ENCODE data around the gene SORCS1.

SORCS1 gene

DNA sequence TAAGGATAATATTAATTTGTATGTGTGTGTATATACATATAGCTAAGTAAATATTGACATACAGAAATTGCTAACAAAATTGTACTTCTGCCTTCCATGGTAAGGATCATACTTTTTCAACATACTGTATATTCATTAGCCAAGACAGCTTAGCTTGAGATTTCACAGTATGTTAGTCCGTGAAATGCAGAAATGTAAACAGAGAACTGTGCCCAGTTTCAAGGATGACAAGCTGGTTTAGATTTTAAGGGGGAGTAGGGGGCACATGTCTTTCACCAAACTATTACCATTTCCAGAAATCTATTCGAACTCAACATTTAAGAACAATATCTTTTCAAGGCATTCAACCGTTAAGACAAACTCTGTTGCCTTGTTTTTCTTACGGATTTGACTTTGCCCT is 182.2 kb downstream of the SORCS1 start:
- DNase-seq, result no peak

DNA sequence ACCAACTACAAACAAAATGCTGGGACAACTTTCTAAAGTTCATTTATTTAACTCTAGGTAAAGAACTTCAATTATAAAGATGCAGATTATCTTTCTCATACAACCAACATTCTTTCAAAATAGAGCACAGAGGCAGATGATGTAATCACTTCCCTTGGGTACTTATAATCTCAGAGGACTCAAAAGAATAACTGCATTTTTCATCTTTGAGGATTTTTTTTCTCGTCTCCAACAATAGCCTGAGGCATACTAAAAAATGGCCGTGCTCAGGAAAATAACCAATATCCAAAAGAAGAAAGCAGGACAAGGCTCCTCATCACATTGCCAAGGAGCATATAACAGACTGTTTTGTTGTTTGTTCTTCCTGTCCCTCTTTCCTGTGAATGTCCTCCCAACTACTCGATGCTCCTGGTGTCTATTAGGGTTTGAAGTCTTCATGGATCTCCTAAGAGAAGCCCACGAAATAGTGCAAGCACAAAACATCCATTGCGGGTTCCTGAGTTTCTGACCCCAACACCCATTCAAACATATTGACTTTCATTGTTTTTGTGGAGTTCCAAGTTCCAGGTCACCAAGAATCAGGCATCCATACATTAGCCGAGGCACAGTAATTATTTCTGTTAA is 182.9 kb downstream of the SORCS1 start:
- no peak for DNase-seq

DNA sequence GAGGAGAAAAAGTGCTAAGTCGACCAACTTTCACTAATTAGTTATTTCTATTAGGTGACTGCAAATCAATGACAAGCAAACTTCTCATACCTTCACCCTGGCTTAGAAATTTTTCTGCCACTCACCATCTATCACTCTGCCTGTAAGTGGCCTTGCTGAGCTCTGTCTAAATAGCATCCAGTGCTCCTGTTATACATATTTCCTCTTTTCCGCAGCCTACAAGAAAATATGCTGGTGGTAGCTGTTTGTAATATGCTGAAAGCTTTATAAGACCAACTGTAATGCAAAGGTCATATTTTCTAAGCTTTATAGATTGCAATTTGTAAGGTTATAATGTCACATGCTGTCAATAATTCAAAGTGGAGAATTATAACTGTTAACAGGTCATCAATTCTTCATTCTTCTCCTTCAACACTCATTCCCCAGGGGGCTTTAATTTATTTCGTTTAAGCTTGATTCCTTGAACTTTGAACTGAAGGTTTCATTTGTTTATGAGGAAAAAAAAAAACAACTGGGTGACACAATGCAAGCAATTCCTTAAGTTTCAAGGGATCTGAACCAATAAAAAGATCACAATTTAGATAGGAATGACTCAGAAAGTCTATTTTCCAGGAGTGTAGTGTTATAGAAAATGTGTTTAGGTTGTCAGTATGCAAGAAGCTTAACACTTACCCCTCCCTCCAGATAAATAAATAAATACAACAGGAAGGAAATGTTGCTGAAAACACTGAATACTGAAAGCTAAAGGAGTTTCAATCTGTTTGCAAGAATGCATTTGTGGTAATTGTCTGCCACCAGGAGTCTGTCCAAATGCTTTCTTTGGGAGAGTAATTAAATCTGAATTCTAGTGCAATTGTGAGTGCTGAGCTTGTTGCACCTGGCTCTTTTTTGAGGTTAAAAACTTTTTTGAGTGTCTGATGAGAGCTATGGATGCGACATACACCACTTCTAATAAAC is 183.7 kb downstream of the SORCS1 start:
- no peak for DNase-seq

DNA sequence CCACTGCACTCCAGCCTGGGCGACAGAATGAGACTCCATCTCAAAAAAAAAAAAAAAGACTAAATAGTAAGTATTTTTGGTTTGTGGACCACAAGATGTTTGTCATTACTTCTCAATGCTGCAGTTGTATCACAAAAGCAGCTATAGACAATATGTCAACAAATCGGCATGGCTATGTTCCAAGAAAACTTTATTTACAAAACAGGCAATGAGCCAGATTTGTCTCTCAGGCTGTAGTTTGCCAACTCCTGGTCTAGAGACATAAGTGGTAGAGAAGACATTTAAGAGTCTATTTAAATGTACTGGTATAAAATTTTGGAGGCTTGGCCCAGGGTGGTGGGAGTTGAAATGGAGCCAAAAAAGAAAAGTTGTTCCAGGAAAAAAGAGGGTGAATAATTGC is 185.8 kb downstream of the SORCS1 start:
- no peak for DNase-seq

DNA sequence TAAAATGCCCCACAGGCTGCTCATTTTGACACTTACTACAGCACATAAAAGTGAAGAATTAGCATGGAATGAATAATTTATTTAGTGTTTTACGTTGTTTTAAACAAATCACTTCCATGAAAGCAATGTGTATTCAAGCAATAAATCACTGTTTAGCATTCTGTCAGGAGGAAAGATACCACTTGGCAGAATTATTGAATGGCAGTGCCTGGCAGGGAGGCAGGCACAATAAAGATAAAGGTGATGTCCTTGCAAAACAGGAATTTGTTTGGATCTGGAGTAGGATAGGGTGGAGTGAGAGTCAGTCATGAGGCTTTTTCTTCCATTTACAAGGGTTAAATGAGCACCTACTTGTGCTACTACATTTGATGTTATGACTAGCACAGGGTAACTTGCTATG is 190.8 kb downstream of the SORCS1 start:
- DNase-seq, result no peak

DNA sequence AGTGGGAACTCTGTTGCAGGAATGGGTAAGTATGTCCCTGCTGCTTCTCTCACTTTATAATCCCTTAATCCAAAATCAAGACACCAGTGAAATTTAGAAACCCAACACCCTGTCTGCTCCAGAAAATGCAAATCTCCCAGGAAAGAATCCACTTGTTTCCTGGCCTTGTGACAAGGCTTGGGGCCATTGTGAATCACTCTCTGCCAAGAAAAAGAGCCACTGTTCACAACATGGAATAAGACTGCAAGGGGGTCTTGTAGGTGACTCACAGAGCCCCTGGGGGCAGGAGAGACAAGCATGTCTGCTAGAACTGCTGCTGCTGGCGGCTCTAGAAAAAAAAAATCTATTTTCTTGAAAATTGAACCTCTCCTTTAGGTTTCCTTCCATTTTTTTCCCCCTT is 191.2 kb downstream of the SORCS1 start:
- DNase-seq, result no peak

DNA sequence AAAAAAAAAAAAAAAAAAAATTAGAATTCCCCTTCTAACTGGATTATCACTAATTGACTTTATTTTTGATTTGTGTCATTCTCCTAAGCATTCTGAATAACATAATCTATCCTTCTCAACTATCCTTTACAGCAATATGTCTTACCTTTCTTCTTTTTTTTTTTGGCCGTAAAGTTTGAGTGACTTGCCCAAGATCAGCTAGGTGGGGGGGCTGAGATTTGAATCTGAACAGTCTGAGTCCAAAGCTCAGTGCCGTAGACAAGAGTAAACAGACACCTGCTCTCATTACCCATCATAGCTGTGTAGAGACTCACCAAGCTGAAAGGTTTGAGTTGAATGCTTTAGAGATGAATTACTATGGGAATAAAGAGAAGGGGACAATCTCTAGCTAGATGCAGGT is 192.1 kb downstream of the SORCS1 start:
- no peak for DNase-seq

DNA sequence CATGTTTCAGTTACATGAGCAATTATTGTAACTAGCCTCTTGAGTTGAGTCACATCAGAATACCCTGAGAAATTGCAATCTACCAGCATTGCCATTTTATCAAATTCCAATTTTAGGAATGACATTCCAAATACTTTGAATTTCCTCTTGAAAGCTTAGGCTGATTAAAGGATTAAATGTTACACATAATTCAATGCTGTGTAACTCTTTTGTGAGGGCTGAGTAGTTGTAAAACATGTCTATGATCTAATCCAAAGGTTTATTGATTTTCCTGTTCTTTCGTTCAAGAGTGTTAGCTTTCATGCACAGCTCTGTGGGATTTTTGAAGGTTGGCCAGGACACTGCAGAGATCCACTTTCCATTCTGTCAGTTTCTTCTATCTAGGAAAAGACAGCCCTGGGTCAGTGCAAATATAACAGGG is 193.1 kb downstream of the SORCS1 start:
- no peak for DNase-seq

DNA sequence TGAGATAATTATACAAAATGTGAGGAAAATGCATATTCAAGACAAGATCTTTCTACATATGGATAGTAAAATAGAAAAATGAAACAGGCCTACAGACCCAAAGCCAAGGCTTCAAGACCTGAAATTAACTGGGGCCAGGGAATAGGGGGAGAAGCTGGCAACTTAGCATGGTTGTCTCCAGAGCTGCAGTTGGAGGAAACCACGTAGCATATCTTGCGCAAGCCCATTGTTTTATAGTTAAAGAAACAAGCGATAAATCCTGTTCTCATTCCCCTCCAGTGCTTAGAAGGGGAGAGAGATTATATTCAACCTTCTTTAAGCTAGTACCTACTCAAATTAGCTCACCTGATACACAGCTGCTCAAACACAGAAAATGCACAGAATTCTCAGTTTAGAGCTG is 197.1 kb downstream of the SORCS1 start:
- no peak for DNase-seq

DNA sequence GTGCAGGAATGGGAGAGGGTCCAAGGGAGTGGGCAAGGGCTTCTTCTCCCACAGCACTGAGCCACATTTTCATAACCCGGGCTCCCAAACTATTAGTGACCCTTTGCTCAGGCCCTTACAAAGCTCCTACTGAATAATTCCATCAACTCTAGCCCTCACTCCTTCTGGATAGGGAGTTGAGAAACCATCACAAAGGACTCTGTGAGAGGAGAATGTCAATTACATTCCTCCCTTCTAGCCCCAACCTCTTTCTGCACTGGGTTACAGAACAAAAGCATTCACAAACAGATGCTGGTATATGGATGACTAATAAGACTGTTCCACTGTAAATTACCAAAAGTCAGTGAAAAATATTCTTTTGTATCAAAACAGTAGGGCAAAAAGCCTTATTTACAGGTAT is 203.7 kb downstream of the SORCS1 start:
- no peak for DNase-seq

DNA sequence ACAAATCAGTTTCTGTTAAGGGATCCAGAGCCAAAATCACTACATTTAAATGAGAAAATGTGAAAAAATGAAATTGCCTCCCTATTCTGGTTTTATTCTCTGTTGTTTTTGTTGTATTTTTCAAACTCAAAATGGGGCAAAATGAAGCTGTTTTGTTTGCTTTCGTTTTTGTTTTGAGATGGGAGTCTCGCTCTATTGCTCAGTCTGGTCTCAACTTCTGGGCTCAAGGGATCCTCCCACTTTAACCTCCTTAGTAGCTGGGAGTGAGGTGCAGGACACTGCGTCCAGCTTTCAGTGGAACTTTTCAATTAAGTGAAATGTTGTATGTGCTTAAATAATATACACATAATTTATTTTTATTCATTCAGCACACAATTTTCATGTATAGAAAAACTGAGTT is 205.0 kb downstream of the SORCS1 start:
- no peak for DNase-seq

DNA sequence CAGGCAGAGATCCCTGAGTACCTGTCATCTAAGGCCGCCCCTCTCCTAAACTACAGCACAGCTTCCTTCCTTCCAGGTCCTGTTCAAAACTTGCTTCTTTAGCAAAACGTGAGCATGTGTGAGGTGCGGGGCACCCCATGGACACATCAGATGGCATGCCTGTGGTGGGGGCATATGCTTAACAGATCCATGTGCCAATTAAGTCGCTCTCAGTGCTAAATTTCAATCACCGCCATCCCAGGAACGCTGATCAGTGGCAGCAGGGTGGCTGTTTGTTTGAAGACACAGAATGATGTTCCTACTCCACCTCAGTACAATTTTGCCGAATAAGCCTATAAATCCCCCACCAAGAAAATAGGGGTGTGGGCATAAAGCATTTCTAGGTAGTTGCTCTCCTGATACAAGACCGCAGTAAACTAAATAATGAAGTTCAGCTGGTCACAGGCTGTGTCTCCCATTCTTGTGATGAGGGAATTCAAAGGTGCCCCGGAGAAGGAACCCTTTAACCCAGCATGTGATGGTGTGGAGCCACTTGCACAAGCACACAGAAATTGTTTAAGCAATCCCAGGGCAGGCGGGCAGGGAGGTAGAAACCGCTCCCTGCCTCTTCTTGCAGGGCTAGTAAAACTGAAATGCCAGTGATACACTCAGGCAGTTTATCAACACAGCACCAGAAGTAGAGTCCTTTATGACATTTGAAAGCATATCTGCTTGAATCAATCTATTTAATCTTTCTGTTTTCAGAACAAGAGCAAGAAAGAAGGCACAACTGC is 205.7 kb downstream of the SORCS1 start:
- no peak for DNase-seq

DNA sequence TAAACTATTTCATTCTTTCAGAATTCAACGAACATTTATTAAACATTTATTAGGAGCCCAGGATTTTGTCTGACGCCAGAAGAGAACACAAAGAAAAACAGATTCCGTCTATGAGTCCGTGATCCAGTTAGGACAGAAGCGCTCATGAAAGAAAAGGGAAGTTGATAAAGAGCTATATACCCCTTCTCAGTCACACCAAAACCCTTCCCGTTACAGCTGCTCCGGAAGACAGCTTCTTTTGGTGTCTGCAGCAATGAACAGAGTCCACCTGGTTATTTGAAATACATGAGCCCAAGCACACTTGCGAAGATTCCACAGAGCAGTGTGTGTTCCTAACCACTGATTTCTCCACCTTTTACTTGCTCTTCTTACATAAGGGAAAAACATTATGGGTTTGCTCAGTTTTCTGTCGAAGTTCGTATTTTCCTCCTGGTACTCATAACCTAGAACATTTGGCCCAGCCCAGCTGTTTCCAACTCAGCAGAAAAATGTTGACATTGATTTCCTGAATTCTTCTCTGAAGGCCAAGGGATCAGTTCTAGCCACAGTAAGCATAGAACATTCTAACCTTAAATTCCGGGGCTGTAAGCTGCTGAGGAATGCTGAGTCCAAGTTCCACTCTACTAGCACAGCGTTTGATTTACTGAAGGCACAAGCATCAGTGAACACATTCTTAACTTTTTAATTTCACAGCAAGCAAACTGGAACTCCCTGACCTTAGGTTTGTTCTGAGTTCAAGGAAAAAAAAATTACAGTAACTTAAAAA is 206.5 kb downstream of the SORCS1 start:
- DNase-seq, result no peak

DNA sequence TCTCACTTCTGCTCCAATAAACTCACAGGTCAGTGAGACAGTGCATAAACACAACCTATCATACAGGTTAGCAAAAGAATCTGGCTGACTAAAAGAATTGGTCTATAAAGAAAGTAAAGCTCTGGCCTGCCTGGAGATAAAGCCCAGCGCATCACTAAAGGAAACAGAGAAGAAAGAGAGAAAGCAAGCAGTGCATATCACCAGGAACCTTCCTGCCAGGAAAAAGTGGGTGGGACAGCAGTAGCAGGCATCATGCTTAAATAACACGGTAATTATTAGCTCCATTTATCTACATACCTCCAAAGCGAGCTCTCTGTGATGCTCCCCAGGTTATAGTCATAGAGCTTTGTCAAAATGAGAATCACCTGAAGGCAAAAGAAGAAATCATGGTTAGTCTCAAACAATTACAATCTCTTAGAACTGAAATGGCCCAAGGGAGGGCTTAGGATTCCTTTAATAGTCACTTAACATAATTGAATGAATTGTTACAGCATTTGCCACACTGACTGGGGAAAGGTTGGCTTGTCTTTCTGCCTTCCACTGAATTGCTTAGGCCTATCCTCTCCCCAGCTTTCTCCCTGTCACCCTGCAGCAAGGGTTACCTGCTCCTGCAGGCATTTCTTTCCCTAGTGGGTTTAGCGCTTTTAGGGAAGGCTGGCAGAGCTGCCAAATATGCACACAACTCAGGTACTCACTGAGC is 208.1 kb downstream of the SORCS1 start:
- no peak for DNase-seq

DNA sequence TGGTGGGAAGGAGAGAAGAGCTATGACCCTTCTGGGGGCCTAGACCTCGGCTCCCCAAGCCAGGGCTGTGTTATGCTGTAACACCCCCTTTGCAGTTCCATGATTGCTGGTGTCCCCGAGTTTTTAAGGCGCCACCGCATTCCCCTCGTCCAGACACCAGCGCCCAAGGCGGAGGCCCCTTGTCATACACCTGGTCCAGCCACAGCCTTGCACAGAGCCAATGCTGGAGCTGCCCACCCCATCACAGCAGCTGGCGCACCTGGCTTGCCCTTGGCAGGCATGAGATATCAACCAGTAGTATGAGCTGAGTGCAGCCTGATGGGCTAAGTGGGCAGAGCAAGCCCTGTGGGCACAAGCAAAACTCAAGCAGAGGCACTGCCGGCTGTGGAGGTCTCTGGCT is 209.4 kb downstream of the SORCS1 start:
- no peak for DNase-seq

DNA sequence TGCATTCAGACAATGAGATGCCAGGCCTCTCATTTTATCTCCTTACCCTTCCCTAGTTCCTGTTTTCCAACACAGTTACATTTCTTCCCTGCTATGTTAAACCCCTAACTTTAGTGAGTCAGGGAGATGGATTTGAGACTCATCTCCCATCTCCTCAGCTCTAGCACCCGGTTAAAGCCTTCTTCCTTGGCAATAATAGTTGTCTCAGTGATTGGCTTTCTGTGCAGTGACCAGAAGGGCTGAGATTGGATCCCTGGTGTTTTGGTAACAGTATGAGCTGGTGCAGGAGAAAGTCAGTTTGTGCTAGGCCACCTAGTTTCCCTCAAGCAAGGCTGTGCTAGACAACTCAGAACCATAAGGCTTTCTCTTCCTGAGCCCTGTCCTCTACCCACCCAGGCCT is 212.5 kb downstream of the SORCS1 start:
- DNase-seq, result no peak

DNA sequence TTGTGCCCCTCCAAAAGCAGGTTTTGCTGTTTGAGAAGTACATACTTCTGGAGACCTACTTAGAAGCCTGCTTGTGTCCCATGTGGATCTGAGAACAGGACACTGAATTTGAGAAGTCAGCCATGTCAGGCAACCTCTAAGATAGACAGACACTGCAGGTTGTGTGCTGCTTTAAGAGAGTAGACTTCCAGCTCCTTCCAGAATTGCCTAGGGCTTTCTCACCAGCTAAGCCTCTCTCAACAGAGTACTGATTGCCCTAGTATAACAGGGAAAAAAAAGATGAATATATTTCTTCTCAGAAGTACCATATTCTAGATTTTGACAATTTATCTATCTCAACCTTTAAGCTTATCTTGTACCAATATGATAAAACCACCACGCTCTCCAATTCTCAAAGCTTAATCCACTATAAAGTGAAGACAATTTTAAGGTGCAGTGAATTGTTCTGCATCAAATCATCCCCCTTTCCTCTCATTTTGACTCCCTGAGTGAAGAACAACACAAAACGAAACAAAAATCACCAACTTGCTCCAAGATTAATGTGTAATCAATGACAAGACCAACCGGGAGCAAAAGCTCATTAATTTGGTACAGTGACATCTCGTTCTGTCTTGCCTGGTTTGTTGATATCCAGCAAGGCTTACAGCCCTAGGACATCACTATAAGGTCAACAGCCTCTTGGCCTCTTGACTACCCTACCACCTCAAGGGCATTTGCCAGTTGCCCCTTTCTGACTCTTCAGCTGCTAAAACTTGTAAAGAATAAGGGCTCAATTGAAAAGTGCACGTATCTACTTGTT is 214.6 kb downstream of the SORCS1 start:
- DNase-seq, result no peak

DNA sequence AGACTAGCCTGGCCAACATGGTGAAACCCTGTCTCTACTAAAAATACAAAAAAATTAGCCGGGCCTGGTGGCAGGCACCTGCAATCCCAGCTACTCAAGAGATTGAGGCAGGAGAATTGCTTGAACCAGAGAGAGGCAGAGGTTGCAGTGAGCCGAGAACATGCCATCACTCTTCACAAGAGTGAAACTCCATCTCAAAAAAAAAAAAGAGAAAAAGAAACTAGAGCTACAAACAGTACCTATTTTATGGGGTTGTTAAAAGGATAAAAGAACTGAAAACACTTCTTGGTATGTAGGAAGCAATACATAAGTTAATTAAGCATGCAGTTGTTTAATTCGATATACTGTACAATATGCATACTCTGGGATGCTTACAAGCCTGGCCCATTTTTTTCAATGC is 216.9 kb downstream of the SORCS1 start:
- DNase-seq, result no peak

DNA sequence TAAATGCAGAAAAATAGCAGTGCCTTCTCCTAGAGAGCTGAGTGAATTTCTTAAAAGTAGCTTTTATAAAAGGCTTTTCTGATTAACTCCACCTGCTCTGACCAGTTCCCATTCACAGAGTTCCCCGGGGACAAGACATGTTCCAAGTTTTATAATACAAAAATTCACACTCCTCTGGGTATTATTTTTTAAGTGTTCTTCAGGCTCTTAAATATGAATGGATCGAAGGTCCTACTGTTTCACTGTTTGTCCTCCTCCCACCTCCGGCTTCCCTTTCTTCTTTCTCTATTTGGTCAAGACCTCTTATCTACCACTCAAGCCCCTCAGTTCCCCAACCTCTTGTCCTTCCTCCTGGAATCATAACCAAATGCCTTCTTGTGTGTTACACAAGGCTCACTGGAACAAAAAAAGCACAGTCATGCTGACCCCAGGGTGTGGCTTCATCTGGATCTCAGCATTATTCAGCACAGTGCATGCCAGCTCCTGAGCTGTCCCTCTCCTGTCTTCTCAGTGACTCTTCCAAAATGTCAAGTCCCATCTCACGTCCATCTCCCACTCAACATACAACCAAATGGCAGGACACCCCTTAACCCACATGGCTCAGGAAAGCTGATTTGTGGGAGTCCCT is 222.4 kb downstream of the SORCS1 start:
- no peak for DNase-seq

DNA sequence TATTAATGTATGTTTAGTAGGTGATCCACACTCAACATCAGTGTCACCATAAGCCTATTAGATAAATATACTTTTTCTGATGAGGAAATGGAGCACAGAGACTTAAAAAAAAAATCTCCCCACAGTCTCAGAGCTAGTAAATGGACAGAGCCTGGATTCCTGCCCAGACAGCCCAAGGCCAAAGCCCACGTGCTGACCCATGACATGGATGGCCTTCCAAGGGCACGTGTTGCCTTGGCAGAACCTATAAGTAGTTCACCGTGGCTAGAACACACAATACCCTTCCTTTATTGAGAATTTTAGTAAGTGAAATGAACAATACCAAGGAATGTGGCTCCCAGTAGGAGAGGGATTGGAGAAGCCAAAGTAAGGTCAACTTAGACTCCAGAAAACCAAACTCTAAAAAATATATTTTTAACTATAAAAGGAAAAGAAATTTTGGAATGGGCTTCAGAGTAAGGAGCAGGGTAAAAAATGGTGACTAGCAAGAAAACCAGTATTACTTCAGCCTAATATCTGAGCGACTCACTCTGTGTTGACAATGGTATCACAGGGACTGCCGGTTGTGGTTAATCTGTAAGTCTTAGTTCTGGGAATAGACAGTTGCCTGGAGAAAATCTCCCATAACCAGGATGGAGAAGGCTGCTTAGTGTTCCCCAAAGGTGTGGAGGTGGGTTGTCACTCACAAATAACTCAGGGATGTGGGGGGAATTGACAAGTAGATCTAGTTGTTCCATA is 223.0 kb downstream of the SORCS1 start:
- DNase-seq, result no peak
